Mucosa of descending colon (tissue), 3 donors: Measurements from ENCODE around the gene ZNF93. TPM values are rescaled to one million over a fixed set of nuclear protein-coding genes. Genes with fewer than 3 reads are reported as not detected.
"Not testable (repeated sequence)": the region's sequence is repeated elsewhere in the genome, so short reads cannot be mapped to it uniquely, and the experiment has no call there.

ENCODE experiments used
- ATAC-seq: fragments of 200-7000 bp; cut with Tn5 transposase; one replicate; pipeline ENCODE4 v1.9.1; 2020; ENCODE audit warnings: mild to moderate bottlenecking, moderate library complexity
- DNase-seq, 3 donors: peaks; one replicate each; pipeline ENCODE4 v3.0.0-alpha.2; 2020
- H3K36me3 ChIP-seq: fragments of 200-600 bp; one replicate; pipeline ENCODE4 v1.8.0; 2021; ENCODE audit warnings: low read depth, mild to moderate bottlenecking
- H3K4me1 ChIP-seq: fragments of 200-600 bp; one replicate; pipeline ENCODE4 v1.8.0; 2021; ENCODE audit warnings: low read depth, mild to moderate bottlenecking
- H3K4me3 ChIP-seq: fragments of 200-600 bp; one replicate; pipeline ENCODE4 v1.8.0; 2021; ENCODE audit warnings: mild to moderate bottlenecking
- H3K9me3 ChIP-seq: fragments of 200-600 bp; one replicate; pipeline ENCODE4 v1.8.0; 2021; ENCODE audit warnings: mild to moderate bottlenecking
- CTCF ChIP-seq: fragments of 200-600 bp; IDR thresholded peaks from one replicate; pipeline ENCODE4 v1.8.0; 2022; ENCODE audit warnings: antibody characterized with exemption, mild to moderate bottlenecking
- intact Hi-C, 2 donors: fragments of 100-400 bp; cut with DNase I in 1 of 2; cut with micrococcal nuclease in 1 of 2; formaldehyde crosslinking; loops; one replicate each; pipeline versions ENCODE4 v1.11.0 to v1.11.1; 2022; cut with DNase I, micrococcal nuclease
- total RNA-seq, 3 donors: library from RNA; stranded (reverse); fragmentation: NEBNext Ultra II Directional in 2 of 3; extraction: Animal tissue kit (Norgen Biotek cat#: 25700) in 2 of 3; gene quantifications; one replicate each; pipeline versions ENCODE4 v1.2.1 to v1.2.4, GENCODE V29; 2021 to 2023
- donor health status: DM: no; HTN: no; CAD: no; lungs with moderate emphysema.
- donor health status: DM: no; HTN: no; CAD: no.
- donor health status: DM: no; HTN: yes; CAD: no.

The ZNF93 gene
- total RNA-seq, 3 donors from 2014 or later, result 3.2 to 6.1 (median 3.8) TPM

GRCh38 chr19:19866611-19867248 lies 34.0 kb upstream of the ZNF93 start:
- peak overlapping the region; percentile 56 for H3K4me3 ChIP-seq
- TF ChIP-seq CTCF, result no peak
- DNase-seq, result peak in 2 of 3 donors; percentile 34 to 39
- no peak for ATAC-seq
- no peaks in the 10 kb centered on the region for H3K36me3 ChIP-seq
- peaks cover 5% of the 10 kb centered on the region for H3K4me1 ChIP-seq
- intact Hi-C loops, result loop anchor here in 1 of 2 donors (5.0 kb wide), 1 partner anchor 44 kb away; the partner anchor contains the start of gene ZNF506
- peaks cover 30% of the 10 kb centered on the region for H3K9me3 ChIP-seq

- intact Hi-C loops, H3K4me1 ChIP-seq, ATAC-seq, DNase-seq, H3K36me3 ChIP-seq, H3K4me3 ChIP-seq: not testable (repeated sequence)
- H3K9me3 ChIP-seq, result peaks cover 59% of the 10 kb centered on the region
These were observed 30.7 kb upstream of the ZNF93 start for GRCh38 chr19:19870086-19870485.

- ATAC-seq (no peak), DNase-seq (no peak)
- no peak for TF ChIP-seq CTCF
- Histone ChIP-seq H3K9me3 (peaks cover 74% of the 10 kb centered on the region), H3K4me3 (no peak overlapping the region), H3K36me3 (no peaks in the 10 kb centered on the region), H3K4me1 (peaks cover 5% of the 10 kb centered on the region)
- intact Hi-C loops, result no loop called here
These were observed 28.8 kb upstream of the ZNF93 start for GRCh38 chr19:19871932-19872331.

DNA sequence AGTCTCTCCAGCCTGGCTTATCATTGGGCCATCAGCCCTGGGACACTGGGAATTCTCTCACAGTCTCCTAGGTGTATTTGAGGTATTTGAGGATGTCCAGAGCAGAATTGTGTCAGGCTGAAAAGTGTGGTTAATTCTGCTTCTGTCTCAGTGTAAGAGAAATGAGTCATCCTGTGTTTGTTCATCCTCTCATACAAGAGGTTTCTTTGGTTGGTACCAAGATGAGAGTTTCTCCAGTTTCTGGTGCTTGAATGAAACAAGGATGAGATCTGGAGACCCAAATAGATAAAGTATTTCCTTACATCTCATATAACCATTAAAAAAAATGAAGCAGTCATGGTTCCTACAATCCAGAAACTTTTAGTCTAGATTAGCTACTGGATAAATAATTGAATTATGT lies 27.4 kb upstream of the ZNF93 start:
- H3K9me3 ChIP-seq, result peaks cover 84% of the 10 kb centered on the region
- H3K4me1 ChIP-seq, result no peaks in the 10 kb centered on the region
- ATAC-seq (no peak), DNase-seq (no peak)
- intact Hi-C loops, result no loop called here
- TF ChIP-seq CTCF, result no peak
- H3K4me3 ChIP-seq, result no peak overlapping the region
- H3K36me3 ChIP-seq, result no peaks in the 10 kb centered on the region

DNA sequence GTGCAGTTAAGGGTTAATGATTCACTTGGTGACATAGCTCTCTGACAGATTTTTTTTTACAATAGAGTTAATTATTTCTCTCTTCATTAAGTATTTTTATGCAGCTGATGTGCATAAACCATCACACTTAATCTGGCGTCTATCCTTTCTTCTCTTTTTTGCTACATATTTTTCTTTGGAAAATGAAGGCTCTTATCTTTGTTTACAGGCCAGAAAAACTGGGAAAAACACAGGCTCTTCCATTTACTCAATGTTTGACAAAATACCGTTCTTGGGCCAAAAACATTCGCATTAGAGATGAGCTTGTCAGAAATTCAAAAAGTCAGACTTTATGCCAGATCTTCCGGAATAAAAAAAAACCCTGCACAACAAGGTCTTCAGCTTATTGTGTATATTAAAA lies 23.0 kb upstream of the ZNF93 start:
- Histone ChIP-seq H3K4me1 (no peaks in the 10 kb centered on the region), H3K9me3 (peaks cover 92% of the 10 kb centered on the region), H3K4me3 (no peak overlapping the region), H3K36me3 (peaks cover 9% of the 10 kb centered on the region)
- no peak for TF ChIP-seq CTCF
- DNase-seq, result no peak
- intact Hi-C loops, result no loop called here
- no peak for ATAC-seq

DNA sequence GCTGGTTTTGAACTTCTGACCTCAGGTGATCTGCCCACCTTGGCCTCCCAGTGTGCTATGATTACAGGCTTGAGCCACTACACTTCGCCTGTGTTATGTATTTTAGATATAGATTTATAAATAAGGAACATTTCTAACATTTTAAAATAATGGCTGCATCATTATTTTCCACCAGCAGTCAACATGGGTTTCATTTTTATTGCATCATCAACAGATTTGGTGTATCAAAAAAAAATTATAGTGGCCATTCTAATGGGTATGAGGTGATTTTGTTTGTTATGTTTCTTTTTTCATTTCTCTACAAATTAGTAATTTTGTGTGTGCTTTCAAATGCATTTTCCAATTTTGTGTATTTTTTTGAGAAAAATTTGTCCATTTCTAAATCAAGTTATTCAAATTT lies 16.2 kb upstream of the ZNF93 start:
- Histone ChIP-seq H3K4me3 (no peak overlapping the region), H3K9me3 (peaks cover 94% of the 10 kb centered on the region), H3K36me3 (peaks cover 12% of the 10 kb centered on the region), H3K4me1 (no peaks in the 10 kb centered on the region)
- ATAC-seq (no peak), DNase-seq (no peak)
- intact Hi-C loops, result no loop called here
- no peak for TF ChIP-seq CTCF

DNA sequence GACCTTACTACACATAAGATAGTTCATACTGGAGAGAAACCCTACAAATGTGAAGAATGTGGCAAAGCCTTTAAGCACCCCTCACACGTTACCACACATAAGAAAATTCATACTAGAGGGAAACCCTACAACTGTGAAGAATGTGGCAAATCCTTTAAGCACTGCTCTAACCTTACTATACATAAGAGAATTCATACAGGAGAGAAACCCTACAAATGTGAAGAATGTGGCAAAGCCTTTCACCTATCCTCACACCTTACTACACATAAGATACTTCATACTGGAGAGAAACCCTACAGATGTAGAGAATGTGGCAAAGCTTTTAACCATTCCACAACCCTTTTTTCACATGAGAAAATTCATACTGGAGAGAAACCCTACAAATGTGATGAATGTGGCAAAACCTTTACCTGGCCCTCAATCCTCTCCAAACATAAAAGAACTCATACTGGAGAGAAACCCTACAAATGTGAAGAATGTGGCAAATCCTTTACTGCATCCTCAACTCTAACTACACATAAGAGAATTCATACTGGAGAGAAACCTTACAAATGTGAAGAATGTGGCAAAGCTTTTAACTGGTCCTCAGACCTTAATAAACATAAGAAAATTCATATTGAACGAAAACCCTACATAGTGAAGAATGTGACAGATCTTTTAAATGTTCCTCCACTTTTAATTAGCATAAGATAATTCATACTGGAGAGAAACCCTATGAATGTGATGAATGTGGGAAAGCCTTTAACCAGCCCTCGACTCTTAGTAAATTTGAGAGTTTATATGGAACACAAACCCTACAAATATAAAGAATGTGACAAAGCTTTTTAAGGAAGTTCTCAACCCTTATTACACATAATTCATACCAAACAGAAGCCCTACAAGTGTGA lies 8.4 kb upstream of the ZNF93 start:
- H3K4me3 ChIP-seq, intact Hi-C loops, DNase-seq, ATAC-seq, H3K4me1 ChIP-seq: not testable (repeated sequence)
- Histone ChIP-seq H3K9me3 (peaks cover 98% of the 10 kb centered on the region), H3K36me3 (peaks cover 12% of the 10 kb centered on the region)
